CD4-positive, alpha-beta T cell (primary cell): ENCODE data around the gene FUBP3. TPM values are rescaled to one million over a fixed set of nuclear protein-coding genes. Genes with fewer than 3 reads are reported as not detected.

Source experiments
- ATAC-seq: fragments of 200-7000 bp; cut with Tn5 transposase; one replicate; pipeline ENCODE4 v1.10.0; 2022; ENCODE audit warnings: mild to moderate bottlenecking; ENCODE audit not compliant: poor library complexity
- CTCF ChIA-PET: fragments of 350-600 bp; sonication (Branson Sonifier 250); formaldehyde crosslinking; loops from one replicate; lab custom pipeline; 2021; ENCODE audit warnings: antibody characterized with exemption, inconsistent platforms; lab: Charles Lee
- POLR2A ChIA-PET: fragments of 350-600 bp; sonication (Branson Sonifier 250); formaldehyde crosslinking; loops from one replicate; lab custom pipeline; 2021; ENCODE audit warnings: antibody characterized with exemption, inconsistent platforms; lab: Charles Lee
- DNase-seq, 14 experiments: peaks; one replicate each; pipeline ENCODE4 v3.0.0-alpha.2; 2013 to 2020; ENCODE audit warnings: mixed read lengths in 2 of 14
- H3K27ac ChIP-seq, 2 donors: one replicate each; pipeline versions ENCODE4 v1.5.1 to v1.7.0; 2013; ENCODE audit warnings: low read length in 2 of 2, low read depth in 1 of 2, mild to moderate bottlenecking in 1 of 2
- H3K27me3 ChIP-seq, 2 experiments: 1 replicate in 1 of 2; 2 replicates in 1 of 2; pipeline versions ENCODE4 v1.6.1 to v1.7.0; 2013; ENCODE audit warnings: low read length in 2 of 2, control low read depth in 1 of 2, mild to moderate bottlenecking in 1 of 2, moderate library complexity in 1 of 2; ENCODE audit not compliant: insufficient read depth in 2 of 2, control insufficient read depth in 1 of 2
- H3K36me3 ChIP-seq: one replicate; pipeline ENCODE4 v1.6.1; 2013; ENCODE audit warnings: low read length, control low read depth; ENCODE audit not compliant: insufficient read depth
- H3K4me1 ChIP-seq: one replicate; pipeline ENCODE4 v1.6.1; 2013; ENCODE audit warnings: low read length, control low read depth; ENCODE audit not compliant: insufficient read depth
- H3K4me3 ChIP-seq: one replicate; pipeline ENCODE4 v1.5.1; 2013; ENCODE audit warnings: mild to moderate bottlenecking, low read length, moderate library complexity
- H3K9me3 ChIP-seq, 2 experiments: 1 replicate in 1 of 2; 2 replicates in 1 of 2; pipeline versions ENCODE4 v1.6.1 to v1.7.0; 2013; ENCODE audit warnings: low read length in 2 of 2, mild to moderate bottlenecking in 2 of 2, control low read depth in 1 of 2, moderate library complexity in 1 of 2; ENCODE audit not compliant: control insufficient read depth in 1 of 2, insufficient read depth in 1 of 2
- H3K27ac Mint-ChIP-seq: one replicate; pipeline ENCODE4 v1.8.0; 2020; ENCODE audit warnings: mixed read lengths
- H3K27me3 Mint-ChIP-seq: one replicate; pipeline ENCODE4 v1.8.0; 2021; ENCODE audit warnings: mixed read lengths
- H3K36me3 Mint-ChIP-seq: one replicate; pipeline ENCODE4 v1.8.0; 2021; ENCODE audit warnings: low read depth, mixed read lengths
- H3K4me1 Mint-ChIP-seq: one replicate; pipeline ENCODE4 v1.8.0; 2021; ENCODE audit warnings: low read depth, mixed read lengths
- H3K4me3 Mint-ChIP-seq: one replicate; pipeline ENCODE4 v1.8.0; 2020; ENCODE audit warnings: mild to moderate bottlenecking, mixed read lengths
- H3K9me3 Mint-ChIP-seq: one replicate; pipeline ENCODE4 v1.8.0; 2020; ENCODE audit warnings: mixed read lengths
- intact Hi-C, 2 experiments: fragments of 100-400 bp; cut with DNase I in 1 of 2; cut with micrococcal nuclease in 1 of 2; formaldehyde crosslinking; loops; one replicate each; pipeline versions ENCODE4 v1.15.1 to v1.9.0; 2023 to 2025; cut with DNase I, micrococcal nuclease
- total RNA-seq, 174 experiments: library from RNA in 2 of 174; stranded (reverse) in 2 of 174; gene quantifications; one replicate each; pipeline ENCODE4 v1.2.3 and lab custom pipeline; 2021 to 2026
- TF ChIP-seq, protein P1 (sequence below): fragments of 200-600 bp; IDR thresholded peaks from one replicate; pipeline ENCODE4 v1.8.0; 2022; ENCODE audit warnings: antibody characterized with exemption, mild to moderate bottlenecking

Gene FUBP3
- total RNA-seq, 2 experiments from 2014 or later: 21.2 to 30.2 TPM

DNA sequence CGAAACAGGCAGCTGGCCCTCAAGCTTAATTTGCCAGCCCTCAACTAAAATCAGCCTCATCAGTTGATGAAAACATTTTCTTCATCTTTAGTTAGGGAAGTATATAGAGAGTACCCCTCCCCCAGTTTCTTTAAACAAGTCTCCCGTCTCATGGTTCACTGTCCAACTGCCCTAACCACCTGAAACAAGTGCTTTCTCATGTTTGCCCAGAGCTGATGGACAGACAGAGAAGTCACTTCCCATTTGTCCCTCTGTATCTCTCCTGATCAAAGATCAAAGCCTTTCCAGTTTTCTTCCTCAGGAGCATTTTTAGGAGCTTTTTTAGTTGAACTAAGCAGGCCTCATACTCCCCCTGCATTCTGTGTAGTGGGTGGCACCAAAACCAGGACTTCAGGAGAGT lies 21.7 kb downstream of the FUBP3 start:
- H3K4me3 ChIP-seq: no peak overlapping the region
- Mint-ChIP-seq H3K4me1 (no peaks in the 10 kb centered on the region), H3K27me3 (no peaks in the 10 kb centered on the region), H3K4me3 (no peak overlapping the region), H3K9me3 (no peaks in the 10 kb centered on the region), H3K27ac (no peak overlapping the region), H3K36me3 (peaks cover 72% of the 10 kb centered on the region)
- peaks cover 44% of the 10 kb centered on the region for H3K36me3 ChIP-seq
- no peaks in the 10 kb centered on the region for H3K27me3 ChIP-seq
- CTCF ChIA-PET: no interaction called here
- ATAC-seq: no peak
- no peak overlapping the region for H3K27ac ChIP-seq
- TF ChIP-seq, protein P1, sequence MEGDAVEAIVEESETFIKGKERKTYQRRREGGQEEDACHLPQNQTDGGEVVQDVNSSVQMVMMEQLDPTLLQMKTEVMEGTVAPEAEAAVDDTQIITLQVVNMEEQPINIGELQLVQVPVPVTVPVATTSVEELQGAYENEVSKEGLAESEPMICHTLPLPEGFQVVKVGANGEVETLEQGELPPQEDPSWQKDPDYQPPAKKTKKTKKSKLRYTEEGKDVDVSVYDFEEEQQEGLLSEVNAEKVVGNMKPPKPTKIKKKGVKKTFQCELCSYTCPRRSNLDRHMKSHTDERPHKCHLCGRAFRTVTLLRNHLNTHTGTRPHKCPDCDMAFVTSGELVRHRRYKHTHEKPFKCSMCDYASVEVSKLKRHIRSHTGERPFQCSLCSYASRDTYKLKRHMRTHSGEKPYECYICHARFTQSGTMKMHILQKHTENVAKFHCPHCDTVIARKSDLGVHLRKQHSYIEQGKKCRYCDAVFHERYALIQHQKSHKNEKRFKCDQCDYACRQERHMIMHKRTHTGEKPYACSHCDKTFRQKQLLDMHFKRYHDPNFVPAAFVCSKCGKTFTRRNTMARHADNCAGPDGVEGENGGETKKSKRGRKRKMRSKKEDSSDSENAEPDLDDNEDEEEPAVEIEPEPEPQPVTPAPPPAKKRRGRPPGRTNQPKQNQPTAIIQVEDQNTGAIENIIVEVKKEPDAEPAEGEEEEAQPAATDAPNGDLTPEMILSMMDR: no peak
- POLR2A ChIA-PET: no interaction called here
- no peaks in the 10 kb centered on the region for H3K4me1 ChIP-seq
- intact Hi-C loops: no loop called here
- H3K9me3 ChIP-seq: no peaks in the 10 kb centered on the region
- DNase-seq: no peak

DNA sequence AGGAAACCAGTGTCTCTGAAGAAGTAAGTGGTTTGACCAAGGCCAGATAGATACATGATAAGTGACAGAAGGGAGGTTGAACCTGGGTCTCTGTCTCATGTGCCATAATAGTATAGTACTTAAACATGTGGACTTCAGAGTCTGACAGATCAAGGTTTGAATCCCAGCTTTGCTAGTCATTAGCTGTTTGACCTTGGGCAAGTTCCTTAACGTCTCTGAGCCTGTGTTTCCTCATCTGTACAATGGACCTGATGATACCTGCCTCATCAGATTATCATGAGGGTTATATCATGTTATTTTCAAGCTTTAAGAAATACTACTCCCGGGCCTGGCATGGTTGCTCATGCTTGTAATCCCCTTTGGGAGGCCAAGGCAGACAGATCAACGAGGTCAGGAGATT lies 24.9 kb downstream of the FUBP3 start:
- Histone ChIP-seq H3K9me3 (no peaks in the 10 kb centered on the region), H3K27ac (no peak overlapping the region), H3K36me3 (peaks cover 36% of the 10 kb centered on the region), H3K4me3 (no peak overlapping the region), H3K27me3 (no peaks in the 10 kb centered on the region), H3K4me1 (no peaks in the 10 kb centered on the region)
- Mint-ChIP-seq H3K27ac (no peak overlapping the region), H3K36me3 (peaks cover 68% of the 10 kb centered on the region), H3K4me3 (no peak overlapping the region), H3K9me3 (no peaks in the 10 kb centered on the region), H3K27me3 (no peaks in the 10 kb centered on the region), H3K4me1 (no peaks in the 10 kb centered on the region)
- TF ChIP-seq, protein P1: no peak
- DNase-seq: no peak
- intact Hi-C loops: no loop called here
- ChIA-PET POLR2A (no interaction called here), CTCF (no interaction called here)
- no peak for ATAC-seq

DNA sequence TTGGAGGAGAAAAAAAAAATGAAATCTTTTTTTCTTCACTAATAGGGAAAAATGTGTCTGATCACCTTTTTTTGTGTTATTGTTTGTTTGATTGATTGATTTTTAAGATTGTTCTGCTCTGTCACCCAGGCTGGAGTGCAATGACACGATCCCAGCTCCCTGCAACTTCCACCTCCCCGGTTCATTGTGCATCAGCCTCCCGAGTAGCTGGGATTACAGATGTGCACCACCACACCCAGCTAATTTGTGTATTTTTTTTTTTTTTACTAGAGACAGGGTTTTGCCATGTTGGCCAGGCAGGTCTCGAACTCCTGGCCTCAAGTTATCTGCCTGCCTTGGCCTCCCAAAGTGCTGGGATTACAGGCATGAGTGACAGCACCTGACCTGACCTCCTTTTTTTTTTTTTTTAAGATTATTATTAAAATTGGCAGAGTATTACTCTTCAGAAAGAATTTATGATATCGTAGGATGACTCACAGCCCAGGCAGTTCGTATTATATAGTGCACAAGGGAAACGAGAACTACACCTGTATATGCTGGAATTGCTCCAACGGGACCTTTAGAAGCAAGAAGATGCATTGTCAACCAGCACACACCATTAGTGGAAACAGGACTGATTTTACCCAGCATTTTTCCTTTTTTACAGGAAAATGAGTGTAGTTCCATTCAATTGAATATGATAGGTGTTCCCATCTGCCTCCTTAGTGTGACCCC lies 27.7 kb downstream of the FUBP3 start:
- Histone ChIP-seq H3K4me3 (no peak overlapping the region), H3K36me3 (peaks cover 37% of the 10 kb centered on the region), H3K9me3 (no peaks in the 10 kb centered on the region), H3K27ac (no peak overlapping the region), H3K27me3 (no peaks in the 10 kb centered on the region), H3K4me1 (no peaks in the 10 kb centered on the region)
- H3K9me3 Mint-ChIP-seq: no peaks in the 10 kb centered on the region
- peaks cover 73% of the 10 kb centered on the region for H3K36me3 Mint-ChIP-seq
- POLR2A ChIA-PET: no interaction called here
- no peaks in the 10 kb centered on the region for H3K4me1 Mint-ChIP-seq
- intact Hi-C loops: no loop called here
- DNase-seq: no peak
- H3K4me3 Mint-ChIP-seq: no peak overlapping the region
- TF ChIP-seq, protein P1: no peak
- no peaks in the 10 kb centered on the region for H3K27me3 Mint-ChIP-seq
- H3K27ac Mint-ChIP-seq: no peak overlapping the region
- CTCF ChIA-PET: interaction anchor here (0.6 kb wide), 1 partner anchor 10 kb away, joined by 3 read pairs; no protein-coding TSS in a partner anchor
- no peak for ATAC-seq
